HS-27A (cell line): ENCODE measurements around the gene ZFP92.

Source experiments
- DNase-seq: peaks from one replicate; pipeline ENCODE4 v3.0.0-alpha.2; 2012; ENCODE audit warnings: low read depth, missing footprints

Gene ZFP92

DNA sequence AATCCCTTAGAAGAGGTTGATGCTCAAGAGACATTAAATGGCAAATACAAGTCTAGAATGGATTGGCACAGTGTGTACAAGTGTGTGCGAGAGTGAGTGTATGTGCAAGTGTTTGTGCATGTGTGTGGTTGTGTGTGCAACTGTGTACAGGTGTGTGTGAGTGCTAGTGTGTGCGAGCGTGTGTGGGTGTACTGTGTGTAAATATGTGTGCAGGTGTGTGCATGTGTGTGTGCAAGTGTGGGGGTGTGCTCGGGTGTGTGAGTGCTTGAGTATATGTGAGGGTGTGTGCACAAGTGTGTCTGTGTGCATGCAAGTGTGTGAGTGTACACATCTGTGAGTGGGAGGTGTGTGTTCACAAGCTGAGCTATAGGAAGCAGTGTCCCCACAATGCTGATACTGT is 28.7 kb downstream of the ZFP92 start:
- no peak for DNase-seq

- DNase-seq, result no peak
Measured at GRCh38 chrX:153440556-153441135, 29.4 kb downstream of the ZFP92 start.

DNA sequence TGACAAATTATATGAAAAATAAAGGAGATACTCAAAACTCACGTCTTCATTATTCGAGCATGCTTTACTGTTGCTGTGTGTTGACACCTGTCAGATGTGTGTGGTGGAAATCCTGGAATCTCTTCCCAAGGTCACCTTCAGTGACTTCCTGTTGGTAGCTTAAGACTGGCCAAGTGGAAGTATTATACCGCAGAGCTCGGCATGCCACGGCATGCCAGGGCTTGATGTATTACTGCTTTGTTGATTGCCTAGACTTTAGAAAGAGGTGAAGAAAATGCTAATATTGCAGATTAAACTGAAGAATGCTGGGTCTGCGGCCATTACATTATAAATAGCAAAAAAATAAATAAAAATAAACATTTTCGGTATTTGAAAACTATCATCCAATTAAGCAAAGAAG is 30.0 kb downstream of the ZFP92 start:
- DNase-seq, result no peak

DNA sequence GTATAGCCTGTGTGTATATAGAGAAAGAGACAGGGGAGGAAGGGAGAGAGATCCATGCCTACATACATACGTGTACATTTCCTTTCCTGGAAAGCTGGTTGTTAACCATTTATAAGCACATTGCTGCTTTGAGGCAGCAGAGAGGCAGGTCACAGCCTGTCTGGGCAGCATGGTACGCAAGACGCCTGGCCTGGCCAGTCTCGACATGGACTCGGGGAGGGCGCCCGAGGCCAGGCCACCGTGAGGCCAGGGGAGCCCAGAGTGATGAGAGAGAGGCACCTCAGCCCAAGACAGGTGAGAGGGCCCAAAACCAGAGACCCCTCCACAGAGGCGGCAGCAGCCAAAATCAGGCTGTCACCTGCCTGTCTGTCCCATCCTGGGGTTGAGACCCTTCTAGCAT is 30.7 kb downstream of the ZFP92 start:
- no peak for DNase-seq

GRCh38 chrX:153442463-153442862 is 31.2 kb downstream of the ZFP92 start:
- DNase-seq, result no peak

DNA sequence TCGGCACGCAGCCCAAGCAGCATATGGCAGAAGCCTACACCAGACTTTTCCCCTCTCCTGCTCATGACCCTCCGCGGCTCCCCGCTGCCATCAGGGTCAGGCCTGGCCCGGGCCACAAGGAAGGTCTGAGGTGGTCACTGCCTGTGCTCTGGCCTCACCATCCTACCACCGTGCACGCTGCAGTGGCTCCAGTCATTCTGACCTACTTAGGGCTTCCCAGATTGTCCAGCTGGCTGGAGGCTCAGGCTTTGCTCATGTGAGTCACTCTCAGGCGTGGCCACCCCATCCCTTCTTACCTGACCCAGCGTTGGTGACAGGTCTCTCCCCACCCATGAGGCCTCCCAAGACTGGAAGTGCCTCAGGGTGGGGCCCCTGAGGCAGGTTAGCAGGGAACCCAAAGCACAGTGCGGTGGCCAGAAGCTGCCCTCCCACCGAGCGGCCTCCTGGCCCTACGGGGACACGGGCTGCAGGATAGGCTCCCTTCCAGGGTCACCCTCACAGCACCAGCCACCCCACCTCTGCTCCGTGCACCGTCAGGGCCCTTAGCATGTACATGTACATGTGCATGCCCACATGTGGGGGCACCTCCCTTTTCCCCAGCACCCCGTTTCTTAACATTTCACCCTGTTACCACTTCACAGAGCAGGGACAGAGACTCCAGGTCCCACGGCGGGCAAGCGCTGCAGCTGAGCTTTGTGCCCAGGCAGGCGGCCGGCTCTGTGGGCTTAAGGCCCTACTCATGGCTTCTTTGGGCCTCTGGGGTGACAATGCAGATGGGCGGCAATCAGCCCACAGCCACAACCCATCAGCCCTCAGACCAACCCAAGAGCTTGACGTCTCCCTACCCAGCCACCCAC is 32.4 kb downstream of the ZFP92 start:
- DNase-seq, result no peak

- no peak for DNase-seq
Measured at GRCh38 chrX:153444333-153445011, 33.2 kb downstream of the ZFP92 start.

- DNase-seq, result no peak
Measured at GRCh38 chrX:153445106-153445855, 34.0 kb downstream of the ZFP92 start.

DNA sequence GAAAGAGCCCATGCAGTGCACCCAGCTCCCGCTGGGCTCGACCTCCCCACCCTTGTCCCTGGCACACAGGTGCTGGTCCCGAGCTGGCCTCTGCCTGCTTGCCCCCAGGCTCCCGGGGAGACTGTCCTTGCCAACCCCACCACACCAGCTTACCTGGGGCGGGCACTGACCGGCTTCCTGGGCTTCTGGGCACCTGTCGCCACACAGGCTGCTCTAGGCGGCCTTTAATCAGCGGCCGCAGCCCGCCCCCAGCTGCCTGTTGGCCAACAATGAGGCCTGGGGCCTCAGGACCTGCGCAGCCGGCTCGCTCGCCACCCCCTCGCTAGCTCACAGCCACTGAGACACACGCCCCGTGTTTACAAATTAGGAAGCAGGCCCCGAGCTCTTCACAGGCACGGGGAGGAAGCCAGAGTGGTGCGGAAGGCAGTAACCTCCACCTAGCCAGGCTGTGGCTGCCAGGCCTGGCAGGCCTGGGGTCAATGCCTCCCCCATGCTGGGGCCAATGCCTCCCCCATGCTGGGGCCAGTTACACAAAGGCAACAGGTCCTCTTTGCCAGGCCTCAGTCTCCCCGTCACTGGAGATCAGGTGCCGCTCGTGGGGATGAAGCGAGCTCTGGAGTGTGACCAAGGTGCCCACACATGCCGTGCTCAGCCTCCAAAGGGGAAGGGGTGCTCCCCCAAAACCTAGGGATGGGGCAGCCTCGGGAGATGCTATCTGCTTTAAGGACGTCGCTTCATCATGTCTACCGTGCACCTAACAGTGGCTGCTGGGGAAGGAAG is 34.8 kb downstream of the ZFP92 start, which contains the start of gene TREX2:
TSS of gene TREX2 (minus strand) at position 201 of the 780 bp plus-strand sequence. CDS start 626 bp downstream, outside the sequence.
- no peak for DNase-seq

DNA sequence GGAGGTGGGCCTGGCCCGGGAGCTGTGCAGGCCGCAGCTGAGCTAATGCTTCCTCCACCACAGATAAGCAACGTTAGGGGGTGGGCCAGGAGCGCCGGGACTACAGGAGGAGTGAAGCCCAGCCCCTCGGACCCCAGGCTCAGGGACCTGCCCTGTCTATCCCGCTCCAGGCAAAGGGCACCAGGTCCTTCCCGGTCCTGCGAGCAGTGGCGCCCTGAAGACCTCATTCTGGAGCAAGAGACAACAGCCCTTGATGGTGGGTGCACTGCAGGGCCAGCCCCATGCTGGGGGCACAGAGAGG is 35.3 kb downstream of the ZFP92 start:
- DNase-seq, result no peak

DNA sequence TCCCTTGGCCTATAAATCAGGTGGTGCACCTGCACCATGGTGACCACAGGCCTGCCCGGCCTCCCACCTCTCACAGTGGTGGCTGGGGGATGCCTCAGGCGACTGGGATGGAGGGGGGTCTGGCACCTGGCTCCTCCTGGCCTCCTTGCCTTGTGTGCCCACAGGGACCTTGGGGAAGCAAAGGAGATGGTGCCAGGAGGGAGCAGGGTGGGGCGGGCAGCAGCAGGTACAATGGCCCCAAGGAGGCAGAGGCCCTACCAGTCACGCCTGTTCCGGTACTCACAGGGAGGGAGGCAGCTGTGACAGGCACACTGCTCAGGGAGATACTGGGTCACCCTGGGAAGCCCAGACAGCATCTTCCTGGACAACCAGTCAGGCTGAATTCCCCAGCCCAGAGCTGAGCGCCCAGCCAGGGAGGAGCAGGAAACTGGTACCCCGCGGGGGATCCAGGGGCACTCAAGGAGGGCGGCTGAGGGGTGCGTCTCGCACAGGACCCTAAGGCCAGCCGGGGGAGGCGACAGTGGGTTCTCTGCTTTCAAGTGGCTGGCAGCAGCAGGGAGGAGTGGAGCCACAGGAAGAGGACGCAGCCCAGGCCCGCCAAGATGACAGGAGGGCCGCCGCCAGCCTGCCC is 35.8 kb downstream of the ZFP92 start:
- DNase-seq, result no peak

DNA sequence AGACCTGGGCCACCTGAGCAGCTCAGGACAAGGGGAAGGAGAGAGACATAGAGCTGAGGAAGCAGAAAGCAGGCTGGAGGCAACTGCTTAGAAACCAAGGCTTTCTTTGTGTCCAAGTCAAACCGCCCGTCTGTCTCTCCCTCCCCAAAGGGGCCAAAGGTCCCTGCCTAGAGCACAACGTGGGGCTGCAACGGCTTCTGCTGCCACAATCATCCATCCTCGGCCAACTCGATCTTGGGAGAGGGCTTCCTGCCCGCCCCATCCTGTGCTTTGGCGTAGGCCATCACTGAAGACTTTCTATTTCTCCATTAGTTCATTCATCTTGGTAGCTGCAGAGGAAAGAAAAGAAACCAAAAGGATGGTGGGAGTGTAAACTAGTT is 36.3 kb downstream of the ZFP92 start:
- no peak for DNase-seq

DNA sequence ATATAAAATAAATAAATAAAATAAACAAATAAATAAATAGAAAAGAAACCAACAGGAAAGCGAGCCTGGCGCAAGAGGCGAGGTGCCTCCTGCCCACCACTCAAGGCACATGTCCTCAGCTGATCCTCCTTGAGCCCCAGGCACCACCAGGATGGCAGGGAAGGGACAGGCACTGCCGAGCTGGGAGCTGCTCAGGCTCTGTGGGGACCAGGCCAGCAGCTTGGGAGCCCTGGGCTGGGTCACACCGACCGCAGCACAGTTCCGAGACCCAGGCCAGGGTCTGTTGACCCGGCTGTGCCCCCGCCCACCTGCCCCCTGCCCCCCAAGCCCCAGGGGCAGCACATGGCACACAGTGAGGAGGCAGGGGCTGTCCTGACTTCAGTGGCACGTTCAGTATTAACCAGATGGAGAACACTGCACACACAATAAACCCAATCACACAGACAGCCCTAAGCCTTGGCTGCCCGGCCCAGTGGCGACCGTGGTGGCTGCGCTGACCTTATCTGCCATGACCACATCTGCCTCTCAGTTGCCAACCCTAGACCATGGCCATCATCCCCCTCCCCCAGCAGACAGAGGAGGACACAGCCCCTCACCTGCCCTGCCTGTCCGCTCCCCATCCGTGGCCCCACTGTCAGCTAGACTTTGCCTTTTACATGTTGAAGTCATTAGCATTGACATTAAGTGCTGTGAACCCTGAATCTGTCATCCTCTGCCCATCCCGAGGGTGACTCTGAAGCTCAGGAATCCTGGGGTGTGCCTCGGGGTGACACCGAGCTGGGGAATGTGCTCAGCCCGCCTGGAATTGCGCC is 37.5 kb downstream of the ZFP92 start:
- DNase-seq, result no peak

GRCh38 chrX:153449368-153450113 is 38.3 kb downstream of the ZFP92 start:
- no peak for DNase-seq

- no peak for DNase-seq
Measured at GRCh38 chrX:153450114-153450948, 39.1 kb downstream of the ZFP92 start.

DNA sequence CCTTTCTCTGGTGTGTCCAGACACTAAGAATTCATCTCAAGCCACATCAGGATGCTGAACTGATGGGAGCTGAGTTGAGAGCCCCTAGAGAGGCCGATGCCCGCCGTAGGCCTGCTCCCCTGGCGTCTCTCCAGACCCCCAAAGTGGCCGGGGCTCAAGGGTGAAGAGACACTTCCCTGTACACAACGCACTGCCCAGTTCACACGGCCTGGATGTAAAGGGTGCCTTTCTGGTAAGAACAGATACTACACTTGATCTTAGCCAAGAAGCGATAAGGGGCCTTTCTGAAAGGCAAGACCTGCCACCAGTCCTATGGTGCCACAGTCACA is 39.6 kb downstream of the ZFP92 start:
- no peak for DNase-seq

DNA sequence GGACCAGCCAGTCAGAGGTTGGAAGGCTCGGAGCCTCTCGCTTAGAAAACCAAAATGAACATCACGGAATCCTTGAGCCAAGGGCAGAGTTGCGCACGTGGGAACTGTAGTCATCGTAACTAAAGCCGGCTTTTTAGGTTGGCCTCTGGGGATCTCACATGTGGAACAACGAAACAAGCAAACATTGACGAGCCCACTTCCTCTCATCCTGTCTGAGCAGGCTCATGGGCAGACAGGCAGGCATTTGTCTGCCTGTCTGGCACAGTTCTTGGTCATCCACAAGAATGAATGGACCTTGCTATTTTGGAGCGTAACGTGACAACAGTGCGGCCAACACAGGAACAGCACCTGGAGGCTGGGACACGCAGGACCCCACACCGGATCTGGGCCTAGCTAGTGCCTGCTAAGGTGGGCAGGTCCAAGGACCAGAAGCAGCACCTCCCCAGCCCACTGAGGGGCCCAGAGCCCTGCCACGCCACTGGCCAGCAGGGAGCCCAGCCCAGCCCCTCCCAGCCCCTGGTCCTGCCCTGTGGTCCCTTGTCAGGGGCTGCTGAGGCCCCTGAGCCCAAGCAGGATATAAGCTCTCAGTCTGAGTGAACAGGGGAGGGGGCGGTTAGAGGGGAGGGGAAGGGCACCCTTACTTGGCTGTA is 43.8 kb downstream of the ZFP92 start:
- DNase-seq, result no peak

GRCh38 chrX:153455571-153455970 is 44.3 kb downstream of the ZFP92 start:
- no peak for DNase-seq
